ENCODE data around the gene OXER1. TPM values are rescaled to one million over a fixed set of nuclear protein-coding genes. Genes with fewer than 3 reads are reported as not detected.

Gene OXER1, protein sequence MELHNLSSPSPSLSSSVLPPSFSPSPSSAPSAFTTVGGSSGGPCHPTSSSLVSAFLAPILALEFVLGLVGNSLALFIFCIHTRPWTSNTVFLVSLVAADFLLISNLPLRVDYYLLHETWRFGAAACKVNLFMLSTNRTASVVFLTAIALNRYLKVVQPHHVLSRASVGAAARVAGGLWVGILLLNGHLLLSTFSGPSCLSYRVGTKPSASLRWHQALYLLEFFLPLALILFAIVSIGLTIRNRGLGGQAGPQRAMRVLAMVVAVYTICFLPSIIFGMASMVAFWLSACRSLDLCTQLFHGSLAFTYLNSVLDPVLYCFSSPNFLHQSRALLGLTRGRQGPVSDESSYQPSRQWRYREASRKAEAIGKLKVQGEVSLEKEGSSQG
- total RNA-seq (1 to 10 TPM in 1 of 2 donors, under 1 TPM in 1; 0.50 to 1.1 TPM), polyA plus RNA-seq (ENCODE audit: insufficient read length in 2 of 2) (1 to 10 TPM; 1.6 to 2.7 TPM)
- long read RNA-seq, donor 1 = 0 reads
- long read RNA-seq, donor 2, partial matches to known transcripts = 0 of 1 reads
- long read RNA-seq, donor 2, other reads (novel, unspliced or antisense) = 0 of 1 reads
- long read RNA-seq, donor 3 = 0 reads
- long read RNA-seq, donor 4, transcript OXER1-201 (1 exons, 1,781 nt) = major isoform, 5 of 5 reads
- long read RNA-seq, donor 4, partial matches to known transcripts = 0 of 5 reads
- long read RNA-seq, donor 4, other reads (novel, unspliced or antisense) = 0 of 5 reads

DNA sequence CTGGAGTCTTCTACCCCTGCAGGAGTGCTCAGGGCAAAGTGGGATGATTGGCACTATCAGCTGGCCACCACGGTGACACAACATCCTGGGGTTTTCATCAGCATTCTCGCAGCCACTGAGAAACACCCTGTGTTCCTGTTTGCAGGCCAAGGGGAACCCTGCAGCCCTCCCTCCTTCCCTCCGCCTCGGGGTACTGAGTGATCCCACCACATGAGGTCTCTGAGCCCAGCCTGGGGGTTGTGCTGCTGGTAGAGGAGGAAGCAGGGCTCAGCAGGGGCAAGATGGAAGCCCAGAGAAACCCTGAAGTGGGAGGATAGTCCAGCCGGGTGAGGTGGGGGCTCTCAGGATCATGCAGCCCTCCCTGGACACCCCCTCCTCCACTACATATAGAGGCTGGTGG lies at the start of gene OXER1:
Gene OXER1 (minus strand): TSS at position 40 of the 400 bp plus-strand sequence. CDS start 73 bp downstream, outside the sequence.
- no peaks in the 10 kb centered on the region for H3K4me1 ChIP-seq (ENCODE audit: control insufficient read depth, insufficient read depth, low read length)
- H3K27me3 ChIP-seq (ENCODE audit: control insufficient read depth, insufficient read depth, low read length) = no peaks in the 10 kb centered on the region
- 72% methylated on average over 2 of the region's 5 CpGs for WGBS (ENCODE audit: insufficient coverage)
- peaks cover 67% of the 10 kb centered on the region for H3K36me3 ChIP-seq (ENCODE audit: control insufficient read depth, insufficient read depth, low read length)
- no peak within 1 kb of the TSS for H3K27ac ChIP-seq (ENCODE audit: low read depth, low read length)
- no peak within 1 kb of the TSS for H3K4me3 ChIP-seq (ENCODE audit: low read depth, low read length)
- no peaks in the 10 kb centered on the region for H3K9me3 ChIP-seq (ENCODE audit: control insufficient read depth, insufficient read depth, low read length)
- DNase-seq (ENCODE audit: low read depth in 4 of 6, low spot score in 6 of 6) = no peak

DNA sequence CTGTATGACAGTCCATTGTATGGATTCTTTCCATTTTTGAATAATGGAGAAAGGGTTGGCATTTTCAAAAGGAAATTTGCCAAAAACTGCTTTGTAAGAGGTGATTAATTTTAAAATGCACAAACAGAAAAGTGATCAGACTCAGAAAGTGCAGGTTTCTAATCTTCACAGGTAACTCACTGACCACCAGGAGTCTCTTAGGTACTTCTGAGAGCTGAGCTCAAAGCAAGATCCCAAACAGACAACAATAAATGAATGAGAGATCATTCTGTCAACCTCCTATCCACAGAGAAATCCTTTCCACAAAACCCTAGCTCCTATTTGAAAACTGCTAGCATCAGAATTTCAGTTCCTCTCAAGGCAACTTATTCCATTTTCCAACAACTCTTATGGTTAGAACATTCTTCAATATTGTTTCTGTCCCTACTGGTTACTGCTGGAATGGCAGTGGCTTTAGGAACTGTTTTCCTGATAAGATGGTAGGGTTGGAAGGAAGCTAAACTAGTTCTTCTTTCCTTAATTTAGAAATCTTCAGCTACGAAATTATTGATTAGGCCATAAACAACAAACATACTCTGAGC lies 49.1 kb upstream of the OXER1 start:
- H3K9me3 ChIP-seq (ENCODE audit: control insufficient read depth, insufficient read depth, low read length) = peaks cover 2% of the 10 kb centered on the region
- H3K27ac ChIP-seq (ENCODE audit: low read depth, low read length) = no peak overlapping the region
- H3K36me3 ChIP-seq (ENCODE audit: control insufficient read depth, insufficient read depth, low read length) = no peaks in the 10 kb centered on the region
- no CpG with 5 or more reads among the region's 1 CpG for WGBS (ENCODE audit: insufficient coverage)
- H3K27me3 ChIP-seq (ENCODE audit: control insufficient read depth, insufficient read depth, low read length) = no peaks in the 10 kb centered on the region
- peak in 2 of 6 donors; percentile 59 to 66 for DNase-seq (ENCODE audit: low read depth in 4 of 6, low spot score in 6 of 6)
- H3K4me1 ChIP-seq (ENCODE audit: control insufficient read depth, insufficient read depth, low read length) = peaks cover 20% of the 10 kb centered on the region
- no peak overlapping the region for H3K4me3 ChIP-seq (ENCODE audit: low read depth, low read length)

DNA sequence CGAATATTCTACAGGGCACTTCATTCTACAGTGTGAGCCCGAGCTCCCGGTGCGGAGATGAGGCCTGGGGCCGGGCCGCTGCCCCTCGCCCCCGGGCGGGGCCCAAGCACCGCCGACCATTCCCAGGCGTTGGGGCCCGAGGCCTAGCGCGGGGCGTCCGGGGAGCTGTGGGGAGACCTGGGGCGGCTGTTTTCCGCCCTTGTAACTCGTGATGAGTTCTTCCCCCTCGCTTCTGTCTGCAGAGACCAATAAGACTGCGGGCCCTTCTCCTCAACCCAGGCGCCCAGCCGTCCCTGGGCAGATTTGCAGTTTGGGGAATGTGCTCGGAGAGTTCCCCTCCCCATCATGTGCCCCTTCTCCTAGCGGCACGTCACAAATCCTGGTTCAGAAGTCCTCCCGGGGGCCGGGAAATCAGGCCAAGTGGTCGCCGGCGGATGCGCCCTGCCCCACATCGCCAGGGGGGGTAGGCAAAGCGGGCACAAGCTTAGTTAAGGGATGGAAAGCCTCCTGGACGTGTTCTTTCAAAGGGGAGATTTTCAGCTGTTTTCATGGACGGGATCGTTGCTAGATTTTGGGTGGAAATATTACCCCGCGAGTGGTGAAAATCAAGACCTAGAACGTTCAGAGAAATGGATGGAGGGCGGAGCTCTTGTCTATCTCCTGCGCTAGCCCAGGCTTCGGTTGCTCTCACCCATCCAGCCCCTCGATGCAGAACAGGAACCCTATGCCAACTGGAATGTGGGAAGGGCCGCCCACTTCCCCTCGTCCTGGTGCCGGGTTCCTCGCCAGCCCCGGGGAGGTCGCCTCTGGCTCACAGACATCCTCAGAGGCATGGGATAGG lies 47.3 kb upstream of the OXER1 start:
- peak overlapping the region; percentile 81 for H3K4me3 ChIP-seq (ENCODE audit: low read depth, low read length)
- peaks cover 20% of the 10 kb centered on the region for H3K4me1 ChIP-seq (ENCODE audit: control insufficient read depth, insufficient read depth, low read length)
- peak in 4 of 6 donors; percentile 39 to 82 (median 66) for DNase-seq (ENCODE audit: low read depth in 4 of 6, low spot score in 6 of 6)
- 3% methylated on average over 46 of the region's 51 CpGs for WGBS (ENCODE audit: insufficient coverage)
- H3K27ac ChIP-seq (ENCODE audit: low read depth, low read length) = peak overlapping the region; percentile 99
- no peaks in the 10 kb centered on the region for H3K27me3 ChIP-seq (ENCODE audit: control insufficient read depth, insufficient read depth, low read length)
- peaks cover 2% of the 10 kb centered on the region for H3K9me3 ChIP-seq (ENCODE audit: control insufficient read depth, insufficient read depth, low read length)
- no peaks in the 10 kb centered on the region for H3K36me3 ChIP-seq (ENCODE audit: control insufficient read depth, insufficient read depth, low read length)

DNA sequence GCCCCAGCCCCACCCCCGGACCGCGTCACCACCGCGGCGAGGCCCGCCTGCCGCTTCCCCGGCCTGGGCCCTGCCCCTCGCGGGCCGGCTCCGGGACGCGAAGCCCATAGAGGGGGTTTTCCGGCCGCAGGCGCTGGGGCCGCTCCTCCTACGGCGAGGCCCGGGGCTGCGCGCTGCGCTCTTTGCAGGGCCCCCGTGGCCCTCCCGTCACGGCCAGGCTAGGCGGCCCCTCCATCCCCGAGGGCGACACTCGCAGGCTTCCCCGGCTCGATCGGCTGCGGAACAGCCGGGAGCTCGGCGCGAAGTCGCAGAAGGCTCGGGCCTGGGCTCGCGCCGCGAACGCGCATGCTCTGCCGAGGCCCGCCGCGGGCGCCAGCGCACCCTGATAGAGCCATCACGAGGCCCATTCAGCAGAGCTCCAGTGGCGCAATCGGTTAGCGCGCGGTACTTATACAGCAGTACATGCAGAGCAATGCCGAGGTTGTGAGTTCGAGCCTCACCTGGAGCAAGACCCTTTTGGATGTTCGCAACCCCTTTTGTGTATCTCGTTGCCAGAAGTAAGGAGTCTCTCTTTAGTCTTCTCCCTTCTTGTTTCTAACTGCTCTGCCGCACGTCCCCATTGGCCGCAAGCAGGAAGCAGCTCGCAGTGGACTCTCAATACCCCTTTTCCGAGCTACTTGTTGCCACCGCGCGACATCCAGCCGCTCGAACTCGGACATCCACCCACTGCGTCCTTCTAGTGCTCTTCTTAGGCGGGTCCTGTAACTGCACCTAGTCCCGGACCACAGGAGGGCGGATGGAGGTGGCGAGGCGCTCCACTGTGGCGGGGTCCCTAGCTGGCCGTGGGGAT lies 46.4 kb upstream of the OXER1 start:
- Histone ChIP-seq H3K27ac (ENCODE audit: low read depth, low read length) (peak overlapping the region; percentile 99), H3K9me3 (ENCODE audit: control insufficient read depth, insufficient read depth, low read length) (peaks cover 2% of the 10 kb centered on the region), H3K36me3 (ENCODE audit: control insufficient read depth, insufficient read depth, low read length) (no peaks in the 10 kb centered on the region), H3K27me3 (ENCODE audit: control insufficient read depth, insufficient read depth, low read length) (no peaks in the 10 kb centered on the region), H3K4me3 (ENCODE audit: low read depth, low read length) (peak overlapping the region; percentile 81), H3K4me1 (ENCODE audit: control insufficient read depth, insufficient read depth, low read length) (peaks cover 20% of the 10 kb centered on the region)
- peak; percentile 91 to 99 (median 94) for DNase-seq (ENCODE audit: low read depth in 4 of 6, low spot score in 6 of 6)
- WGBS (ENCODE audit: insufficient coverage) = under 1% methylated on average over 78 of the region's 83 CpGs

DNA sequence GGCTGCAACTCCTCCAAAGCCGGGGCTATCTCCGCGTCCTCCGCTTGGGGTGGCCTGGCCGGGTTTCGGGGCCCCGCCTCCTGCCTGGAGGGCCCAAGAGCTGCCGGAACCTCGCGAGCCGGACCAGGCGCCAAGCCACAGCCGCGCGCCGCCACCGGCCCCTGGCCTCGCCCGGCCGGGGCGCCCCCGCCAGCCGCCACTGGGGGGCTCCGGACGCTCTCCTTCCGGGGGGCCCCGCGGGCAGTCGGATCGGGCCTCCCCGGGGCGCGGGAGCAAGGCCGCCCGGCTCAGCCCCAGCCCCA lies 45.8 kb upstream of the OXER1 start:
- peaks cover 20% of the 10 kb centered on the region for H3K4me1 ChIP-seq (ENCODE audit: control insufficient read depth, insufficient read depth, low read length)
- H3K36me3 ChIP-seq (ENCODE audit: control insufficient read depth, insufficient read depth, low read length) = no peaks in the 10 kb centered on the region
- H3K4me3 ChIP-seq (ENCODE audit: low read depth, low read length) = peak overlapping the region; percentile 81
- peak overlapping the region; percentile 89 for H3K27ac ChIP-seq (ENCODE audit: low read depth, low read length)
- peaks cover 2% of the 10 kb centered on the region for H3K9me3 ChIP-seq (ENCODE audit: control insufficient read depth, insufficient read depth, low read length)
- H3K27me3 ChIP-seq (ENCODE audit: control insufficient read depth, insufficient read depth, low read length) = no peaks in the 10 kb centered on the region
- peak in 4 of 6 donors; percentile 52 to 87 (median 70) for DNase-seq (ENCODE audit: low read depth in 4 of 6, low spot score in 6 of 6)
- under 1% methylated on average over 33 of the region's 35 CpGs for whole genome bisulfite sequencing (ENCODE audit: insufficient coverage)

DNA sequence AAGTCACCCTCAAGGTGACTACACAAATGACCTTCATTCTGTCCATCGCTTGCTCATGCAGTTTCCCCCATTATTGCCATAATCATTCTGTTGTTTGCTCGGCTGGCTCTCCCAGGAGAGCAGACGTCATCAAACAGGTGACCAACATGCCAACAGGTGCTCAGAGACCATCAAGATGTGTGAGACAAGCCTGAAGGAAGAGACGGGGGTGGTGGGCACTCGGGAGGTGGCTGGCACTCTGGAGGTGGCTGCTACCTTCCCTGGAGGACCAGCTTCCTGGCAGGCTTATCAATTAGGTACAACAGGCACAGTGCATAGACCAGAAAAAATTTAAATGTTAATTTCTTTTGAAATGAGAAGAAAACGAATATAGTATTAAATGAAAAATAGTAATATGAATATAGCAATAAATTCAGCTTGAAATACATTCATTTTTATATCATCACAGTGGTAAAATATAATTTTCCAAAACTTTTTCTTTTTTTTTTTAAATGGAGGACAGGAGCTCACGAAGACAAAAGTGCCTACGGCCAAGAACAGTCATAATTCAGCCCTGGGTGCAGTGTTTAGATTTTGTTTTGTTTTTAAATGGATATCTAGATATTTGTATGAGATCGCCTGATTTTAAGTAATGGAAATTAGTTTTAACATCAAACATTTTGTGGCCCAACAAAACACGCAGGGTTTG lies 45.3 kb upstream of the OXER1 start:
- peak in 1 of 6 donors; percentile 20 for DNase-seq (ENCODE audit: low read depth in 4 of 6, low spot score in 6 of 6)
- WGBS (ENCODE audit: insufficient coverage) = 23% methylated on average over 5 of the region's 10 CpGs
- no peaks in the 10 kb centered on the region for H3K27me3 ChIP-seq (ENCODE audit: control insufficient read depth, insufficient read depth, low read length)
- peaks cover 2% of the 10 kb centered on the region for H3K9me3 ChIP-seq (ENCODE audit: control insufficient read depth, insufficient read depth, low read length)
- peaks cover 20% of the 10 kb centered on the region for H3K4me1 ChIP-seq (ENCODE audit: control insufficient read depth, insufficient read depth, low read length)
- H3K36me3 ChIP-seq (ENCODE audit: control insufficient read depth, insufficient read depth, low read length) = no peaks in the 10 kb centered on the region
- peak overlapping the region; percentile 89 for H3K27ac ChIP-seq (ENCODE audit: low read depth, low read length)
- H3K4me3 ChIP-seq (ENCODE audit: low read depth, low read length) = peak overlapping the region; percentile 81

DNA sequence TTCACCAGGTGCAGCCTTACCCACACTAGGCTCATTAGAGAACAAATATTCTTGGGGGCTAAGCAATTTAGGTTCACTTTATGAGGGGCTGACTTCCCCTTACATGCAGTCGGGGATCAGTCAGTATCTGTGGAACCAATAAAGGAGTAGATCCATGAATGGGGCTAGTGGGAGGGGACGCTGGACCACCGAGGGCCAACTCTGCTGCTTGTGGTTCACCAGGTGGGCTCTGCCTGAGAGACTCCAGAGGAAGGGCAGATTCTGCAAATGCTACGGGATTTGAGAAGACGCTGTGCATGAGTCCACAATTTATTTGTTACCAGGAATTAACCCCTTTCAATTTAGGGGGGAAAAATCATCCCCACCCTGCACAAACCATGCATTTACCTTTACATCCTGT lies 44.4 kb upstream of the OXER1 start:
- 75% methylated on average over 3 of the region's 5 CpGs for WGBS (ENCODE audit: insufficient coverage)
- Histone ChIP-seq H3K27ac (ENCODE audit: low read depth, low read length) (no peak overlapping the region), H3K36me3 (ENCODE audit: control insufficient read depth, insufficient read depth, low read length) (no peaks in the 10 kb centered on the region)

DNA sequence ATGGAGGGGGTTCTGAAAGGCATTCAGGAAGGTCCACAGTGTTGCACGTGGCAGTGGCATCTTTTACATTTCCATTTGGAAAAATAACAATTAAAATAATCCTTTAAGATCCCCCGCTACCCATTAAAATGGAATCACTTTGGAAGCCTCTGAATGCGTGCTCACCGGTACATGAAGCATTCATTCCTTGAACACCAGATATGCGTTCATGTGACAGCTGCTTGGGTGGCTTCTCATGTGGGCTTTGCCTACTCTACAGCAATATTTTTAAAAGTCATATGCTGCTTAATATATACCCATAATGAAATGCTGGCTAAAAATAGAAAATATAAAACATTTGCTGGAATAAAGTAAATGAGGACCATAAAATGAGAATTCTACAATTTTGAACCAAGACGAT lies 42.9 kb upstream of the OXER1 start:
- Histone ChIP-seq H3K4me3 (ENCODE audit: low read depth, low read length) (no peak overlapping the region), H3K27ac (ENCODE audit: low read depth, low read length) (no peak overlapping the region), H3K27me3 (ENCODE audit: control insufficient read depth, insufficient read depth, low read length) (no peaks in the 10 kb centered on the region), H3K36me3 (ENCODE audit: control insufficient read depth, insufficient read depth, low read length) (no peaks in the 10 kb centered on the region), H3K9me3 (ENCODE audit: control insufficient read depth, insufficient read depth, low read length) (no peaks in the 10 kb centered on the region), H3K4me1 (ENCODE audit: control insufficient read depth, insufficient read depth, low read length) (peaks cover 18% of the 10 kb centered on the region)
- DNase-seq (ENCODE audit: low read depth in 4 of 6, low spot score in 6 of 6) = no peak
- no CpG with 5 or more reads among the region's 6 CpGs for WGBS (ENCODE audit: insufficient coverage)

More for the DNA sequence above, 44.4 kb upstream of the OXER1 start:
- DNase-seq (ENCODE audit: low read depth in 4 of 6, low spot score in 6 of 6) = no peak
- H3K4me3 ChIP-seq (ENCODE audit: low read depth, low read length) = no peak overlapping the region
- H3K4me1 ChIP-seq (ENCODE audit: control insufficient read depth, insufficient read depth, low read length) = peaks cover 20% of the 10 kb centered on the region
- no peaks in the 10 kb centered on the region for H3K9me3 ChIP-seq (ENCODE audit: control insufficient read depth, insufficient read depth, low read length)
- no peaks in the 10 kb centered on the region for H3K27me3 ChIP-seq (ENCODE audit: control insufficient read depth, insufficient read depth, low read length)

Data from spinal cord (tissue), 10 donors.